HepG2 (cell line): ENCODE measurements around the gene ABCG1. TPM values are rescaled to one million over a fixed set of nuclear protein-coding genes. Genes with fewer than 3 reads are reported as not detected.

ENCODE experiments used
- ATAC-seq: fragments of 200-7000 bp; cut with Tn5 transposase; 3 replicates; pipeline ENCODE4 v1.9.1; 2020; ENCODE audit warnings: mild to moderate bottlenecking, moderate library complexity
- BruUV-seq: library from RNA; stranded (reverse); fragments of 400-500 nt; replicated peaks from 2 replicates; lab custom pipeline; 2021; lab: Mats Ljungman, UMichigan
- CTCF ChIA-PET: fragments of 300-600 bp; formaldehyde crosslinking; extraction: SDS; loops from one replicate; lab custom pipeline; 2021; ENCODE audit warnings: low total read pairs, inconsistent platforms, low intra/inter-chr PET ratio; lab: Yijun Ruan, JAX
- POLR2A ChIA-PET: fragments of 350-600 bp; sonication (Branson Sonifier 250); formaldehyde crosslinking; loops from one replicate; lab custom pipeline; 2020; ENCODE audit warnings: antibody characterized with exemption, inconsistent platforms; lab: Yijun Ruan, JAX
- DNase-seq: peaks from one replicate; pipeline ENCODE4 v3.0.0-alpha.2; 2015; ENCODE audit warnings: low spot score
- FAIRE-seq: peaks from 3 replicates; lab custom pipeline; 2011; peaks lifted over from hg19 to GRCh38; lab: Jason Lieb, UNC
- H2AFZ ChIP-seq: one replicate; pipeline ENCODE4 v1.6.1; 2011; ENCODE audit warnings: low read length, inconsistent platforms
- H3K27ac ChIP-seq: fragments of 300-600 bp; 3 replicates; pipeline ENCODE4 v1.8.0; 2011; ENCODE audit warnings: mixed run types, mild to moderate bottlenecking, mixed read lengths, low read length, inconsistent platforms; ENCODE audit not compliant: insufficient read depth; ENCODE audit errors: extremely low read length
- H3K27me3 ChIP-seq, 2 experiments: fragments of 200-600 bp in 1 of 2; 2 replicates in 1 of 2; 3 replicates in 1 of 2; pipeline versions ENCODE4 v1.6.0 to v1.8.0; 2011; ENCODE audit warnings: low read length in 2 of 2, mild to moderate bottlenecking in 2 of 2, moderate library complexity in 2 of 2, inconsistent platforms in 1 of 2; ENCODE audit not compliant: insufficient read depth in 2 of 2, control insufficient read depth in 1 of 2
- H3K36me3 ChIP-seq, 2 experiments: fragments of 200-600 bp in 1 of 2; replicated peaks in 1 of 2; 2 replicates in 1 of 2; 3 replicates in 1 of 2; pipeline versions ENCODE4 v1.5.1 to v1.8.0; 2011; ENCODE audit warnings: low read length in 2 of 2, inconsistent platforms in 1 of 2; ENCODE audit not compliant: insufficient read depth in 2 of 2, control insufficient read depth in 1 of 2
- H3K4me1 ChIP-seq: 2 replicates; pipeline ENCODE4 v1.5.1; 2012; ENCODE audit warnings: low read length, inconsistent platforms; ENCODE audit not compliant: insufficient read depth
- H3K4me2 ChIP-seq: 2 replicates; pipeline ENCODE4 v1.6.0; 2011; ENCODE audit warnings: low read depth, low read length, inconsistent platforms
- H3K4me3 ChIP-seq, 3 experiments: fragments of 200-600 bp in 1 of 3; sonication (generic), shearing (Covaris generic) in 1 of 3; replicated peaks in 1 of 3; 2 replicates each; pipeline ENCODE4 v1.5.1; 2011 to 2016; ENCODE audit warnings: low read length in 3 of 3, inconsistent platforms in 2 of 3, low read depth in 2 of 3, mild to moderate bottlenecking in 2 of 3, control low read depth in 1 of 3, mixed read lengths in 1 of 3; ENCODE audit not compliant: insufficient read depth in 1 of 3
- H3K79me2 ChIP-seq: one replicate; pipeline ENCODE4 v1.6.1; 2011; ENCODE audit warnings: low read length, inconsistent platforms; ENCODE audit not compliant: insufficient read depth
- H3K9ac ChIP-seq: 2 replicates; pipeline ENCODE4 v1.6.0; 2011; ENCODE audit warnings: mild to moderate bottlenecking, low read depth, low read length, inconsistent platforms; ENCODE audit not compliant: insufficient read depth
- H3K9me3 ChIP-seq: 2 replicates; pipeline ENCODE4 v1.5.1; 2012; ENCODE audit warnings: mild to moderate bottlenecking, low read length
- H4K20me1 ChIP-seq: 2 replicates; pipeline ENCODE4 v1.6.0; 2011; ENCODE audit warnings: inconsistent platforms, mild to moderate bottlenecking, low read length, moderate library complexity; ENCODE audit not compliant: insufficient read depth
- KDM6A ChIP-seq: IDR thresholded peaks from 2 replicates; pipeline ENCODE4 v1.6.1; 2016; ENCODE audit warnings: low read depth
- MBD4 ChIP-seq: IDR thresholded peaks from 2 replicates; pipeline ENCODE4 v1.6.1; 2012; ENCODE audit warnings: low read length, inconsistent platforms, borderline replicate concordance
- STAG1 ChIP-seq: sonication (generic); formaldehyde crosslinking; IDR thresholded peaks from 2 replicates; pipeline ENCODE4 v1.4.0; 2020; ENCODE audit warnings: missing genetic modification reagents
- ZBTB42 ChIP-seq: sonication (generic); formaldehyde crosslinking; IDR thresholded peaks from 2 replicates; pipeline ENCODE4 v1.5.0; 2020; ENCODE audit warnings: mild to moderate bottlenecking, missing genetic modification reagents
- ZNF34 ChIP-seq: sonication (generic); formaldehyde crosslinking; IDR thresholded peaks from 2 replicates; pipeline ENCODE4 v1.4.0; 2020; ENCODE audit warnings: mild to moderate bottlenecking, missing genetic modification reagents, borderline replicate concordance
- ZNF432 ChIP-seq: sonication (generic); formaldehyde crosslinking; IDR thresholded peaks from 2 replicates; pipeline ENCODE4 v1.5.0; 2020; ENCODE audit warnings: missing genetic modification reagents, mild to moderate bottlenecking, borderline replicate concordance
- ZNF713 ChIP-seq: sonication (generic); formaldehyde crosslinking; IDR thresholded peaks from 2 replicates; pipeline ENCODE4 v1.4.0; 2020; ENCODE audit warnings: mild to moderate bottlenecking, missing genetic modification reagents
- WGBS: methylation state at CpG from one replicate; pipeline ENCODE4 v1.1.6; 2017; ENCODE audit warnings: low lambda C conversion rate; 5-methylcytosine and 5-hydroxymethylcytosine counted together
- in situ Hi-C: cut with HindIII; loops from 2 replicates; pipeline ENCODE4 v1.10.0; 2017; ENCODE audit warnings: low pct_unique_long_range_greater_than_20kb; ENCODE audit not compliant: extremely low pct_ligation_motif_present
- intact Hi-C: fragments of 100-400 bp; cut with micrococcal nuclease; formaldehyde crosslinking; loops from one replicate; pipeline ENCODE4 v1.10.0; 2022; ENCODE audit not compliant: unreplicated experiment
- polyA plus RNA-seq, 8 experiments: library from polyadenylated mRNA; depleted of rRNA in 3 of 8; stranded (reverse) in 7 of 8; unstranded in 1 of 8; fragments of >200 nt; fragmentation: Illumina TruSeq in 4 of 8; extraction: Trizol in 4 of 8; gene quantifications; 2 replicates each; pipeline versions ENCODE4 v1.2.1 to v1.2.3, GENCODE V29; 2011 to 2016; ENCODE audit warnings: low read depth in 4 of 8, missing spikeins in 1 of 8, mixed read lengths in 1 of 8; ENCODE audit not compliant: insufficient read depth in 1 of 8
- total RNA-seq, 5 experiments: library from RNA; depleted of rRNA; stranded (reverse); fragments of >200 nt; fragmentation: Illumina TruSeq; extraction: Trizol; gene quantifications; 2 replicates each; pipeline ENCODE4 v1.2.3, GENCODE V29; 2016; ENCODE audit warnings: low read depth in 1 of 5
- TF ChIP-seq, protein P1 (sequence below): sonication (generic); formaldehyde crosslinking; IDR thresholded peaks from 2 replicates; pipeline ENCODE4 v1.4.0; 2020; ENCODE audit warnings: mild to moderate bottlenecking, missing genetic modification reagents
- TF ChIP-seq, protein P2 (sequence below): IDR thresholded peaks from 2 replicates; pipeline ENCODE4 v1.6.1; 2016; ENCODE audit warnings: low read depth, borderline replicate concordance

ABCG1 gene
- total and polyA plus RNA-seq, 2 of the 13 experiments (the other 11 are each of a cell fraction or from before 2014, with no cell fraction given): 0.04 TPM; not detected in 1

DNA sequence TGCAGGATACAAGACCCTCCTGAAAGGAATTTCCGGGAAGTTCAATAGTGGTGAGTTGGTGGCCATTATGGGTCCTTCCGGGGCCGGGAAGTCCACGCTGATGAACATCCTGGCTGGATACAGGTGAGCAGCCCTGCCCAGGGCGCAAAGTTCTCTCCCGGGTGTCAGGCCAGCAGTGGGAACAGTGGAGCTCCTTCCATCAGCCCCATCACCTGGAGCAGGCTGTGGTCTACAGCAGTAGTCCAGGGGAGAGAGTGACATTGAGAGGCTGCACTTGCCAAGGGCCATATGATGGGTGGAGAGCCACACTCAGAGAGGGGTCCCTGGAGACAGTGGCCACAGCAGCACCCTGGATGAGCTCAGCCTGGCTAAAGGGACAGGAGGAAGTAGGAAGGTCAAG lies 52.1 kb downstream of the ABCG1 start:
- no peaks in the 10 kb centered on the region for H3K4me1 ChIP-seq
- no peaks in the 10 kb centered on the region for H4K20me1 ChIP-seq
- in situ Hi-C loops: no loop called here
- H3K36me3 ChIP-seq: no peaks in the 10 kb centered on the region
- CTCF ChIA-PET: no interaction called here
- H3K9me3 ChIP-seq: no peaks in the 10 kb centered on the region
- H2AFZ ChIP-seq: no peak overlapping the region
- WGBS: 50% methylated on average over 5 of the region's 6 CpGs
- H3K27ac ChIP-seq: no peak overlapping the region
- H3K79me2 ChIP-seq: no peaks in the 10 kb centered on the region
- peaks cover 4 to 25% of the 10 kb centered on the region in 2 experiments; a peak in 2 of 5 replicates for H3K27me3 ChIP-seq
- POLR2A ChIA-PET: no interaction called here
- FAIRE-seq: no peak
- no peak for DNase-seq
- no peak for ATAC-seq
- H3K4me3 ChIP-seq: no peak overlapping the region
- TF ChIP-seq ZNF34 (CRISPR knock-in tag): no peak
- no peak for TF ChIP-seq ZNF432 (CRISPR knock-in tag)
- TF ChIP-seq MBD4: no peak
- TF ChIP-seq ZBTB42 (CRISPR knock-in tag): no peak
- TF ChIP-seq KDM6A (CRISPR knock-in tag): no peak
- TF ChIP-seq, all 625 proteins: peak for 0
- Histone ChIP-seq H3K9ac (no peak overlapping the region), H3K4me2 (no peak overlapping the region)
- intact Hi-C loops: no loop called here
- BruUV-seq: no TSS peak

DNA sequence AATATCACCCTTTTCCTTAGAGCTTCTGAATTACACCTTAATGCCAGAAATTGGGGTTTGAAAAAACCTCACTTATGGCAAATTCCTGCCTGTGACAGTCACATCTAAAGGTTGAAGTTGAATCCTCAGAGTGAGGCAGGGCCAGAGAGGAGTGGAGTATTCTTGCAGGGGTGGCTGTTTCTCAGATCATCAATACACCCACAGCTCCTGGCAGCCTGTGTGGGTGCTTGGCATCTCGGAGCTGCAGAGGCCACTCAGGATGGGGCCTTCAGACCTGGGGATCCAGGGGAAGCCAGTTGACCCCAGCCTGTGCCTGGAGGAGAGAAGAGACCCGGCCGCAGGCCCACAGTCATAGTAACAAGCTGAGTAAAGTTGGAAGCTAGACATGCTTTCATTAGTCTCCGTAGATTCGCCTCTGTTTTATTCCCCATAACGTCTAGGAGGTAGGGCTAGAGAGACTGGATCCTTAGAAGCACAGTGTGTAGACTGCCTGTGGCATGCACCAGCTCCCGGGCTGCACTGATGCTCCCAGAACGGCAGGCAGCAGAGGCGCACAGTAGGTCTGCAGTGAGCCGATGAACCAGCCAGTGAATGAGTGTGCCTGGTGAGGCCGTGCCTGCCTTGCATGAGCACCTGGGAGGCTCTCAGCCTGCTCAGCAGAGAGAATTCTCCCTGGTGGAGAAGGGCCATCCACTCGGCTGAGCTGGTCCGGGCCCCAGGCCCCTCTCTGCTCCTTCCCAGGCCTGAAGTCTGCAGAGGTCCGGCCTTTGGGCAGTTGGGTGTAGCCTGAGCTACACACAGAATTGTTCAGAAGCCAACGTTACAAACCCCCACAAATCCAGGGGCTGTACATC lies 53.4 kb downstream of the ABCG1 start:
- no peak for FAIRE-seq
- ATAC-seq: no peak
- Histone ChIP-seq H3K27me3 (peaks cover 3 to 27% of the 10 kb centered on the region in 2 experiments; a peak in 4 of 5 replicates), H2AFZ (no peak overlapping the region), H3K4me1 (no peaks in the 10 kb centered on the region), H3K27ac (no peak overlapping the region), H3K9me3 (no peaks in the 10 kb centered on the region), H3K36me3 (no peaks in the 10 kb centered on the region), H4K20me1 (no peaks in the 10 kb centered on the region), H3K4me2 (no peak overlapping the region), H3K79me2 (no peaks in the 10 kb centered on the region), H3K9ac (no peak overlapping the region), H3K4me3 (no peak overlapping the region)
- WGBS: 15% methylated on average over 4 of the region's 15 CpGs
- no peak for DNase-seq
- in situ Hi-C loops: no loop called here
- BruUV-seq: no TSS peak
- ChIA-PET CTCF (no interaction called here), POLR2A (no interaction called here)
- intact Hi-C loops: no loop called here
- TF ChIP-seq, protein P1, sequence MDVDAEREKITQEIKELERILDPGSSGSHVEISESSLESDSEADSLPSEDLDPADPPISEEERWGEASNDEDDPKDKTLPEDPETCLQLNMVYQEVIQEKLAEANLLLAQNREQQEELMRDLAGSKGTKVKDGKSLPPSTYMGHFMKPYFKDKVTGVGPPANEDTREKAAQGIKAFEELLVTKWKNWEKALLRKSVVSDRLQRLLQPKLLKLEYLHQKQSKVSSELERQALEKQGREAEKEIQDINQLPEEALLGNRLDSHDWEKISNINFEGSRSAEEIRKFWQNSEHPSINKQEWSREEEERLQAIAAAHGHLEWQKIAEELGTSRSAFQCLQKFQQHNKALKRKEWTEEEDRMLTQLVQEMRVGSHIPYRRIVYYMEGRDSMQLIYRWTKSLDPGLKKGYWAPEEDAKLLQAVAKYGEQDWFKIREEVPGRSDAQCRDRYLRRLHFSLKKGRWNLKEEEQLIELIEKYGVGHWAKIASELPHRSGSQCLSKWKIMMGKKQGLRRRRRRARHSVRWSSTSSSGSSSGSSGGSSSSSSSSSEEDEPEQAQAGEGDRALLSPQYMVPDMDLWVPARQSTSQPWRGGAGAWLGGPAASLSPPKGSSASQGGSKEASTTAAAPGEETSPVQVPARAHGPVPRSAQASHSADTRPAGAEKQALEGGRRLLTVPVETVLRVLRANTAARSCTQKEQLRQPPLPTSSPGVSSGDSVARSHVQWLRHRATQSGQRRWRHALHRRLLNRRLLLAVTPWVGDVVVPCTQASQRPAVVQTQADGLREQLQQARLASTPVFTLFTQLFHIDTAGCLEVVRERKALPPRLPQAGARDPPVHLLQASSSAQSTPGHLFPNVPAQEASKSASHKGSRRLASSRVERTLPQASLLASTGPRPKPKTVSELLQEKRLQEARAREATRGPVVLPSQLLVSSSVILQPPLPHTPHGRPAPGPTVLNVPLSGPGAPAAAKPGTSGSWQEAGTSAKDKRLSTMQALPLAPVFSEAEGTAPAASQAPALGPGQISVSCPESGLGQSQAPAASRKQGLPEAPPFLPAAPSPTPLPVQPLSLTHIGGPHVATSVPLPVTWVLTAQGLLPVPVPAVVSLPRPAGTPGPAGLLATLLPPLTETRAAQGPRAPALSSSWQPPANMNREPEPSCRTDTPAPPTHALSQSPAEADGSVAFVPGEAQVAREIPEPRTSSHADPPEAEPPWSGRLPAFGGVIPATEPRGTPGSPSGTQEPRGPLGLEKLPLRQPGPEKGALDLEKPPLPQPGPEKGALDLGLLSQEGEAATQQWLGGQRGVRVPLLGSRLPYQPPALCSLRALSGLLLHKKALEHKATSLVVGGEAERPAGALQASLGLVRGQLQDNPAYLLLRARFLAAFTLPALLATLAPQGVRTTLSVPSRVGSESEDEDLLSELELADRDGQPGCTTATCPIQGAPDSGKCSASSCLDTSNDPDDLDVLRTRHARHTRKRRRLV: no peak
- TF ChIP-seq ZNF713 (CRISPR knock-in tag) (no peak), STAG1 (CRISPR knock-in tag) (no peak)
- TF ChIP-seq, protein P2, sequence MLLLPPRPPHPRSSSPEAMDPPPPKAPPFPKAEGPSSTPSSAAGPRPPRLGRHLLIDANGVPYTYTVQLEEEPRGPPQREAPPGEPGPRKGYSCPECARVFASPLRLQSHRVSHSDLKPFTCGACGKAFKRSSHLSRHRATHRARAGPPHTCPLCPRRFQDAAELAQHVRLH (CRISPR knock-in tag): no peak
